ENCODE data around the gene TRIM32.

DNA sequence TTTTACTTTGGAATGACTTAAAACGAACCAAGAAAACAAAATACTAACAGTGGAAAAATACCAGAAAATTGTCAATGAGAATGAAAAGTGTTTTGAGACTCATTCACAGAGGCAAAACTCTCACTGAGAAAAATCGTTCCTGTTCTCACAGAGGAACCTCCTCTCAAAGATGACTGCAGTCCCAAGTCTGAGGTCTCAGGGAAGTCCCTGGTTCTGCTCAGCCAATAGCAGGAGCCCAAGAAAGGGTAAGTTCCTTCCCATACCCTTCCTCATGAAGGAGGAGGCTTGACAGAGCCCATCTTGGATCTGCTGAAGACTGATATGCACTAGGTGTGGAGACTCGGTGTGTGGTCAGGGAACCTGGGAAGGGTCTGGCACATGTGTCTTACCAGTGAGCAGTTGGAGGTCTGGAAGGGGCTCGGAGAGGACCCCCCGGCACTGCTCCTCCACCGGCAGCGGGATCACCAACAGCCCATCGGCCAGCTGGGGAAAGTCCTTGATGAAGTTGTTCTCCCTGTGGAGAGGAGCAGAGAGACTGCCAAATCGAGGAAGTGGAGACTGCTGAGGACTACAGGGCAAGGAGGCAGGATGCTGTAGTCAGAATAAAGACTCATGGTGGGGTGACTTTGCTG lies 46.0 kb downstream of the TRIM32 start:
- TF ChIP-seq, protein P1, sequence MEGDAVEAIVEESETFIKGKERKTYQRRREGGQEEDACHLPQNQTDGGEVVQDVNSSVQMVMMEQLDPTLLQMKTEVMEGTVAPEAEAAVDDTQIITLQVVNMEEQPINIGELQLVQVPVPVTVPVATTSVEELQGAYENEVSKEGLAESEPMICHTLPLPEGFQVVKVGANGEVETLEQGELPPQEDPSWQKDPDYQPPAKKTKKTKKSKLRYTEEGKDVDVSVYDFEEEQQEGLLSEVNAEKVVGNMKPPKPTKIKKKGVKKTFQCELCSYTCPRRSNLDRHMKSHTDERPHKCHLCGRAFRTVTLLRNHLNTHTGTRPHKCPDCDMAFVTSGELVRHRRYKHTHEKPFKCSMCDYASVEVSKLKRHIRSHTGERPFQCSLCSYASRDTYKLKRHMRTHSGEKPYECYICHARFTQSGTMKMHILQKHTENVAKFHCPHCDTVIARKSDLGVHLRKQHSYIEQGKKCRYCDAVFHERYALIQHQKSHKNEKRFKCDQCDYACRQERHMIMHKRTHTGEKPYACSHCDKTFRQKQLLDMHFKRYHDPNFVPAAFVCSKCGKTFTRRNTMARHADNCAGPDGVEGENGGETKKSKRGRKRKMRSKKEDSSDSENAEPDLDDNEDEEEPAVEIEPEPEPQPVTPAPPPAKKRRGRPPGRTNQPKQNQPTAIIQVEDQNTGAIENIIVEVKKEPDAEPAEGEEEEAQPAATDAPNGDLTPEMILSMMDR (IDR thresholded peaks at IDR 0.05): no peak
- TF ChIP-seq POLR2A (IDR thresholded peaks at IDR 0.05): no peak

Measured in Peyer's patch (tissue), 4 donors.